HepG2 (cell line): Measurements from ENCODE around the gene SDC1. TPM values are rescaled to one million over a fixed set of nuclear protein-coding genes. Genes with fewer than 3 reads are reported as not detected.
A peak's percentile ranks its signal among the peaks of the same experiment; 100 is the strongest.

Source experiments
- AGO2 ChIP-seq: fragments of 200-400 bp; formaldehyde crosslinking; optimal IDR thresholded peaks from 2 replicates; pipeline ENCODE3; 2017; ENCODE audit warnings: mild to moderate bottlenecking, low read depth, low read length, moderate library complexity
- HOXA5 ChIP-seq: sonication (generic); formaldehyde crosslinking; IDR thresholded peaks from 2 replicates; pipeline ENCODE4 v1.4.0; 2020; ENCODE audit warnings: missing genetic modification reagents
- KDM1A ChIP-seq: IDR thresholded peaks from 2 replicates; pipeline ENCODE4 v1.6.1; 2016; ENCODE audit warnings: missing compliant biosample characterization
- KLF15 ChIP-seq: sonication (generic); formaldehyde crosslinking; IDR thresholded peaks from 2 replicates; pipeline ENCODE4 v1.8.1; 2023; ENCODE audit warnings: borderline replicate concordance, mild to moderate bottlenecking, inconsistent platforms, missing genetic modification reagents, mixed read lengths
- NFYC ChIP-seq: IDR thresholded peaks from 2 replicates; pipeline ENCODE4 v1.6.1; 2016; ENCODE audit warnings: missing genetic modification reagents, missing compliant biosample characterization
- ONECUT2 ChIP-seq: sonication (generic); formaldehyde crosslinking; IDR thresholded peaks from 2 replicates; pipeline ENCODE4 v1.4.0; 2020; ENCODE audit warnings: missing genetic modification reagents
- RARA ChIP-seq: IDR thresholded peaks from 2 replicates; pipeline ENCODE4 v1.6.1; 2016; ENCODE audit warnings: missing genetic modification reagents, missing compliant biosample characterization
- RCOR2 ChIP-seq: IDR thresholded peaks from 2 replicates; pipeline ENCODE4 v1.6.1; 2016; ENCODE audit warnings: missing biosample characterization, missing genetic modification reagents
- ZEB1 ChIP-seq: IDR thresholded peaks from 2 replicates; pipeline ENCODE4 v1.6.1; 2012; ENCODE audit warnings: mild to moderate bottlenecking, low read depth, inconsistent platforms; ENCODE audit not compliant: insufficient replicate concordance
- ZFY ChIP-seq: sonication (generic); formaldehyde crosslinking; IDR thresholded peaks from 2 replicates; pipeline ENCODE4 v1.4.0; 2020; ENCODE audit warnings: missing genetic modification reagents
- ZNF142 ChIP-seq: sonication (generic); formaldehyde crosslinking; IDR thresholded peaks from 2 replicates; pipeline ENCODE4 v1.4.0; 2020; ENCODE audit warnings: missing genetic modification reagents
- ZNF564 ChIP-seq: sonication (generic); formaldehyde crosslinking; IDR thresholded peaks from 2 replicates; pipeline ENCODE4 v1.8.1; 2023; ENCODE audit warnings: mild to moderate bottlenecking, missing genetic modification reagents
- ZNF7 ChIP-seq: IDR thresholded peaks from 2 replicates; pipeline ENCODE4 v1.6.1; 2016; ENCODE audit warnings: missing biosample characterization, missing genetic modification reagents
- ZNF749 ChIP-seq: sonication (generic); formaldehyde crosslinking; IDR thresholded peaks from 2 replicates; pipeline ENCODE4 v1.8.0; 2022; ENCODE audit warnings: mild to moderate bottlenecking, missing genetic modification reagents, moderate library complexity, borderline replicate concordance
- ZNF766 ChIP-seq: sonication (generic); formaldehyde crosslinking; IDR thresholded peaks from 2 replicates; pipeline ENCODE4 v1.5.0; 2020; ENCODE audit warnings: missing genetic modification reagents, borderline replicate concordance
- polyA plus RNA-seq, 8 experiments: library from polyadenylated mRNA; depleted of rRNA in 3 of 8; stranded (reverse) in 7 of 8; unstranded in 1 of 8; fragments of >200 nt; fragmentation: Illumina TruSeq in 4 of 8; extraction: Trizol in 4 of 8; gene quantifications; 2 replicates each; pipeline versions ENCODE4 v1.2.1 to v1.2.3, GENCODE V29; 2011 to 2016; ENCODE audit warnings: low read depth in 4 of 8, missing spikeins in 1 of 8, mixed read lengths in 1 of 8; ENCODE audit not compliant: insufficient read depth in 1 of 8
- total RNA-seq, 5 experiments: library from RNA; depleted of rRNA; stranded (reverse); fragments of >200 nt; fragmentation: Illumina TruSeq; extraction: Trizol; gene quantifications; 2 replicates each; pipeline ENCODE4 v1.2.3, GENCODE V29; 2016; ENCODE audit warnings: low read depth in 1 of 5
- TF ChIP-seq, protein P1 (sequence below), 2 experiments: sonication (generic) in 1 of 2; formaldehyde crosslinking in 1 of 2; IDR thresholded peaks; 2 replicates each; pipeline versions ENCODE4 v1.5.1 to v1.6.1; 2011 to 2020; ENCODE audit warnings: borderline replicate concordance in 1 of 2, low read depth in 1 of 2, low read length in 1 of 2, mild to moderate bottlenecking in 1 of 2, missing genetic modification reagents in 1 of 2, moderate library complexity in 1 of 2
- TF ChIP-seq, protein P2 (sequence below): sonication (generic); formaldehyde crosslinking; IDR thresholded peaks from 2 replicates; pipeline ENCODE4 v1.5.0; 2020; ENCODE audit warnings: mild to moderate bottlenecking, missing genetic modification reagents, borderline replicate concordance

Gene SDC1
- total and polyA plus RNA-seq, 2 of the 13 experiments (the other 11 are each of a cell fraction or from before 2014, with no cell fraction given), result 108 to 119 TPM

- TF ChIP-seq, protein P1, sequence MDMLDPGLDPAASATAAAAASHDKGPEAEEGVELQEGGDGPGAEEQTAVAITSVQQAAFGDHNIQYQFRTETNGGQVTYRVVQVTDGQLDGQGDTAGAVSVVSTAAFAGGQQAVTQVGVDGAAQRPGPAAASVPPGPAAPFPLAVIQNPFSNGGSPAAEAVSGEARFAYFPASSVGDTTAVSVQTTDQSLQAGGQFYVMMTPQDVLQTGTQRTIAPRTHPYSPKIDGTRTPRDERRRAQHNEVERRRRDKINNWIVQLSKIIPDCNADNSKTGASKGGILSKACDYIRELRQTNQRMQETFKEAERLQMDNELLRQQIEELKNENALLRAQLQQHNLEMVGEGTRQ (IDR thresholded peaks at IDR 0.05; ENCODE audit: low read depth, low read length), result no peak
- TF ChIP-seq, protein P1 (CRISPR knock-in tag; IDR thresholded peaks at IDR 0.05; ENCODE audit: borderline replicate concordance), result no peak
- TF ChIP-seq KLF15, result no peak
- TF ChIP-seq, protein P2, sequence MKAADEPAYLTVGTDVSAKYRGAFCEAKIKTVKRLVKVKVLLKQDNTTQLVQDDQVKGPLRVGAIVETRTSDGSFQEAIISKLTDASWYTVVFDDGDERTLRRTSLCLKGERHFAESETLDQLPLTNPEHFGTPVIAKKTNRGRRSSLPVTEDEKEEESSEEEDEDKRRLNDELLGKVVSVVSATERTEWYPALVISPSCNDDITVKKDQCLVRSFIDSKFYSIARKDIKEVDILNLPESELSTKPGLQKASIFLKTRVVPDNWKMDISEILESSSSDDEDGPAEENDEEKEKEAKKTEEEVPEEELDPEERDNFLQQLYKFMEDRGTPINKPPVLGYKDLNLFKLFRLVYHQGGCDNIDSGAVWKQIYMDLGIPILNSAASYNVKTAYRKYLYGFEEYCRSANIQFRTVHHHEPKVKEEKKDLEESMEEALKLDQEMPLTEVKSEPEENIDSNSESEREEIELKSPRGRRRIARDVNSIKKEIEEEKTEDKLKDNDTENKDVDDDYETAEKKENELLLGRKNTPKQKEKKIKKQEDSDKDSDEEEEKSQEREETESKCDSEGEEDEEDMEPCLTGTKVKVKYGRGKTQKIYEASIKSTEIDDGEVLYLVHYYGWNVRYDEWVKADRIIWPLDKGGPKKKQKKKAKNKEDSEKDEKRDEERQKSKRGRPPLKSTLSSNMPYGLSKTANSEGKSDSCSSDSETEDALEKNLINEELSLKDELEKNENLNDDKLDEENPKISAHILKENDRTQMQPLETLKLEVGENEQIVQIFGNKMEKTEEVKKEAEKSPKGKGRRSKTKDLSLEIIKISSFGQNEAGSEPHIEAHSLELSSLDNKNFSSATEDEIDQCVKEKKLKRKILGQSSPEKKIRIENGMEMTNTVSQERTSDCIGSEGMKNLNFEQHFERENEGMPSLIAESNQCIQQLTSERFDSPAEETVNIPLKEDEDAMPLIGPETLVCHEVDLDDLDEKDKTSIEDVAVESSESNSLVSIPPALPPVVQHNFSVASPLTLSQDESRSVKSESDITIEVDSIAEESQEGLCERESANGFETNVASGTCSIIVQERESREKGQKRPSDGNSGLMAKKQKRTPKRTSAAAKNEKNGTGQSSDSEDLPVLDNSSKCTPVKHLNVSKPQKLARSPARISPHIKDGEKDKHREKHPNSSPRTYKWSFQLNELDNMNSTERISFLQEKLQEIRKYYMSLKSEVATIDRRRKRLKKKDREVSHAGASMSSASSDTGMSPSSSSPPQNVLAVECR (CRISPR knock-in tag), result peak; percentile 27; the same call in 1 of the 2 replicates
- no peak for TF ChIP-seq AGO2
- TF ChIP-seq RCOR2 (CRISPR knock-in tag), result peak; percentile 97
- TF ChIP-seq NFYC (CRISPR knock-in tag), result no peak
- no peak for TF ChIP-seq ZNF749 (CRISPR knock-in tag)
- peak; percentile 71 for TF ChIP-seq ZFY (CRISPR knock-in tag)
- 0 out of 2 replicates have a peak, but pooled peaks have one; percentile 24 for TF ChIP-seq HOXA5
- peak; percentile 32; the same call in 1 of the 2 replicates for TF ChIP-seq ONECUT2
- peak; percentile 99 for TF ChIP-seq KDM1A (CRISPR knock-in tag)
- no peak; the same call in 1 of the 2 replicates for TF ChIP-seq ZNF142
- peak; percentile 97 for TF ChIP-seq RARA (CRISPR knock-in tag)
- no peak for TF ChIP-seq ZNF7 (CRISPR knock-in tag)
- TF ChIP-seq ZNF766 (CRISPR knock-in tag), result no peak
- 0 out of 2 replicates have a peak, but pooled peaks have one; percentile 42 for TF ChIP-seq ZNF564 (CRISPR knock-in tag)
- peak; percentile 86 for TF ChIP-seq ZEB1
Observed at GRCh38 chr2:20196053-20196656, 28.8 kb downstream of the SDC1 start (continued).
